ENCODE results near the gene BTLA. TPM values are rescaled to one million over a fixed set of nuclear protein-coding genes. Genes with fewer than 3 reads are reported as not detected.

BTLA gene
- total and polyA plus RNA-seq, 8 donors: 0.14 to 1.6 (median 0.43) TPM

DNA sequence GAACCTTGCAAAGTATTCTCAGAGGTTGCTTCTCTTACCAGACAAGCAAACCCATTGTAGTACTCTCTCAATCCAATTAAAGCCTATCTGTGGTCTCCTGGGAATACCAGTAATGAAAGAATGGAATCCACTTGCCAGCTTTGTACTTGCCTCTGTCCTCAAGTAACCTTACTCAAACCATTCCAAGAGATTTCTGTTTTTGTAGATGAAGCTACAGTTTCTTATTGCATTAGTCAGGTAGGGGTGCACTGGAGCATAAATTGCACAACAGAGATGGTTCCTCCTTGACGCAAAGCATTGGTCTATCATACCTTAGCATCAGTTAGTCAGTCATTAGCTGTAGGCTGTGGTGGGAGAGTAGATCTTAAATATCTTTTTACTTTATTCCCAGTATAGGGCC, 52.9 kb downstream of the BTLA start:
- intact Hi-C loops (cut with DNase I): no loop called here
- ATAC-seq: no peak
- DNase-seq: no peak
- H3K4me1 ChIP-seq: no peaks in the 10 kb centered on the region
- H3K36me3 ChIP-seq: no peaks in the 10 kb centered on the region
- H3K9me3 ChIP-seq: no peaks in the 10 kb centered on the region
- no peak overlapping the region for H3K4me3 ChIP-seq
- no peak overlapping the region for H3K27ac ChIP-seq
- no peaks in the 10 kb centered on the region for H3K27me3 ChIP-seq
- TF ChIP-seq, protein P1, sequence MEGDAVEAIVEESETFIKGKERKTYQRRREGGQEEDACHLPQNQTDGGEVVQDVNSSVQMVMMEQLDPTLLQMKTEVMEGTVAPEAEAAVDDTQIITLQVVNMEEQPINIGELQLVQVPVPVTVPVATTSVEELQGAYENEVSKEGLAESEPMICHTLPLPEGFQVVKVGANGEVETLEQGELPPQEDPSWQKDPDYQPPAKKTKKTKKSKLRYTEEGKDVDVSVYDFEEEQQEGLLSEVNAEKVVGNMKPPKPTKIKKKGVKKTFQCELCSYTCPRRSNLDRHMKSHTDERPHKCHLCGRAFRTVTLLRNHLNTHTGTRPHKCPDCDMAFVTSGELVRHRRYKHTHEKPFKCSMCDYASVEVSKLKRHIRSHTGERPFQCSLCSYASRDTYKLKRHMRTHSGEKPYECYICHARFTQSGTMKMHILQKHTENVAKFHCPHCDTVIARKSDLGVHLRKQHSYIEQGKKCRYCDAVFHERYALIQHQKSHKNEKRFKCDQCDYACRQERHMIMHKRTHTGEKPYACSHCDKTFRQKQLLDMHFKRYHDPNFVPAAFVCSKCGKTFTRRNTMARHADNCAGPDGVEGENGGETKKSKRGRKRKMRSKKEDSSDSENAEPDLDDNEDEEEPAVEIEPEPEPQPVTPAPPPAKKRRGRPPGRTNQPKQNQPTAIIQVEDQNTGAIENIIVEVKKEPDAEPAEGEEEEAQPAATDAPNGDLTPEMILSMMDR (IDR thresholded peaks at IDR 0.05): no peak

DNA sequence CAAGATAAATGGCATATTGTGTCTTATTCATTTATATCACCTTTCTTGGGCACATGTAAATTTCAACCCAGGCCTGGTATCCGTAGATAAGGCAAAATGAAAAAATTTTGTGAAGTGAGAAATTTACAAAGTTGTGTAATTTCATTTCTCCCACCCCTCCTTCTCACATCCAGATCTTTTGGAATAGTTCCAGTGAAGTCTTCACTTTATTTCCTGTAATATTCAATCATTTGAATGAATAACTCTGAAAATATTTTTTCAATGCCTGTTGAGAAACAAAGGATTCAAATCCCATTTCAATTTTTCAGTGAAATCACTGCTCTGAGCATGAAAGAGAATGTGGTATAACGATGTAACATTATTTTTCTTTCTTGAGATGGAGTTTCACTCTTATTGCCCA, 53.4 kb downstream of the BTLA start:
- intact Hi-C loops (cut with DNase I): no loop called here
- no peaks in the 10 kb centered on the region for H3K36me3 ChIP-seq
- no peak overlapping the region for H3K27ac ChIP-seq
- no peak for DNase-seq
- H3K4me1 ChIP-seq: no peaks in the 10 kb centered on the region
- TF ChIP-seq, protein P1 (IDR thresholded peaks at IDR 0.05): no peak
- H3K4me3 ChIP-seq: no peak overlapping the region
- no peaks in the 10 kb centered on the region for H3K9me3 ChIP-seq
- H3K27me3 ChIP-seq: no peaks in the 10 kb centered on the region
- no peak for ATAC-seq

DNA sequence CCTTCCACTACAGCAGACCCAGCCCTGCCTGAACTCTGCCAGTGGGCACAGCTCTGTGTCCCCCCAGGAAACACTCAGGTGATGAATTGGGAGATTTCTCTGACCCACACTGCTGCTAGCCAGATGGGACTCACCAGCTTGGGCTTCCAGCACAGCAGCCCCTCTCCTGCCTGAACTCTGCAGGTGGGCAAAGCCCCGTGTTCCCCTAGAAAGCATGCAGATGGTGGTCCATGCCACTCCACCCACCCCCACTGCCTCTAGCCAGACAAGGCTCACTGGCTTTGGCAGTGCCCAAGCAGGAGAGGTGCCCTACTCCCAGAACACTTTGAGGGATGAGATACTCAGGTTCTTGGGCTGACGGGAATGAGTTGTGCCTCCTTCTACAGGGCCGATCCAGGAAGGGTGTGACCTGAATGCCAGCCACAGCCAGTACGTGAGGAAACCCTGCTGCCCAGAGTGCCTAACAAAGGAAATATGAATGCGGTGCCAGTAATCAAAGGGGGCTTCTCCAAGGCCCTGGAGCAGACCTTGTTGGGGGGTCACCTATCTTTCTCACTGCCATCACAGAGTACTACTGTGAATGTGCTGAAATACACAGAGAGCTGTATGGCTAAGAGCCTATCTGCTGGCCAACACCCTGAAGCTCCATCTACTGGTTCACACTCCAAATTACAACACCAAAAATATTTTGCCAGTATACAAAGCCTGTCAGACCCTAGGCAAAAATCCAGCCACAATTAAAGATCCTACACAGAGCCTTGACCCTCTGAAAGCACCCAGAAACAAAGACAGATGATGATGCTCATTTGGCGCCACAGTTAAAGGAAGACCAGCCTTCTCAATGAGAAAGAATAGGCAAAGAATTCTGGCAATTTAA, 61.9 kb downstream of the BTLA start:
- intact Hi-C loops (cut with DNase I): no loop called here
- TF ChIP-seq, protein P1 (IDR thresholded peaks at IDR 0.05): peak in 1 of 2 donors; percentile 18
- Histone ChIP-seq H3K27me3 (no peaks in the 10 kb centered on the region), H3K9me3 (peaks cover 0 to 18% of the 10 kb centered on the region in 2 donors), H3K36me3 (no peaks in the 10 kb centered on the region), H3K27ac (no peak overlapping the region), H3K4me3 (no peak overlapping the region), H3K4me1 (no peaks in the 10 kb centered on the region)
- DNase-seq (no peak), ATAC-seq (peak; percentile 64)

DNA sequence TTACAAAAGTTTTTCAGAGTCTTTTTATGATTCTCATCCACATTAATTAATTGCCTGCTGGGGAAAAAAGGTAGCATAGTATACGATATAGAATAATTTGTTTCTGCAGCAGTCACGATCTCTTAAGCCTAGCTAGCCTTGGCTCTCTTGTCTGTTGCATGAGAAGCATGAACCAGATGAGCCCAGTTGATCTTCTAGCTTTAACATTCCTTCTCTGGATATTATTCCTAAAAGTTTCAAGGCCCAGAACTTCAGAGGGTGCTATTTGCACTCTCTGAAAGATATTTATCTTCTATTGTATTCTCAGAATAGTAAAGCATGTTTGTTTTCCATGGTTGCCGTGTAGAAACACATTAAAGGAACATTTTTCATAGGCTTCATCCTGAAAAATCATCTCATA, 69.3 kb downstream of the BTLA start:
- no peak for ATAC-seq
- Histone ChIP-seq H3K9me3 (peaks cover 0 to 6% of the 10 kb centered on the region in 2 donors), H3K4me1 (no peaks in the 10 kb centered on the region), H3K36me3 (no peaks in the 10 kb centered on the region), H3K27me3 (no peaks in the 10 kb centered on the region), H3K4me3 (no peak overlapping the region), H3K27ac (no peak overlapping the region)
- intact Hi-C loops (cut with DNase I): no loop called here
- TF ChIP-seq, protein P1 (IDR thresholded peaks at IDR 0.05): no peak
- DNase-seq: no peak

DNA sequence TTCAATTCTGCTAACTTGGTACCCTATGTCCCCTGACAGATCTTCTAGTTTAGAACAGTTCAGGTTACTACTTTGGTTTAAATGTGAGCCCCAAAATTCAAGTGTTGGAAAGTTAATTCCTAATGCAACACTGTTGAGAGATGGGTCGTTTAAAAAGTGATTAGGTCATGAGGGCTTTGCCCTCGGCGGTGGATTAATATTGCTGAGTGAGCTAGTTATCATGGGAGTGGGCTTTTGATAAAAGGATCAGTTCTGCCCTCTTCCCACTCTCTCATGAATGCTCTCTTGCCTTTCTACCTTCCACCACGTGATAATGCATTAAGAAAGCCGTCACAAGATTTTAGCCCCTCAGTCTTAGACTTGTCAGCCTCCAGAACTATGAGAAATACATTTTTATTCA, 72.1 kb downstream of the BTLA start:
- DNase-seq: no peak

More for the DNA sequence above, 72.1 kb downstream of the BTLA start:
- H3K4me3 ChIP-seq: no peak overlapping the region
- no peaks in the 10 kb centered on the region for H3K27me3 ChIP-seq
- no peak for ATAC-seq
- no peaks in the 10 kb centered on the region for H3K36me3 ChIP-seq
- TF ChIP-seq, protein P1 (IDR thresholded peaks at IDR 0.05): no peak
- H3K4me1 ChIP-seq: no peaks in the 10 kb centered on the region
- no peak overlapping the region for H3K27ac ChIP-seq
- H3K9me3 ChIP-seq: no peaks in the 10 kb centered on the region
- intact Hi-C loops (cut with DNase I): no loop called here
